ENCODE data around the gene SHOX. TPM values are rescaled to one million over a fixed set of nuclear protein-coding genes. Genes with fewer than 3 reads are reported as not detected.

SHOX gene
- polyA plus RNA-seq, 2 of the 4 experiments (the other 2 are of a cell fraction): not detected

GRCh38 chrX:635428-636090 lies 5.0 kb downstream of the SHOX start:
- WGBS (ENCODE audit: missing lambda C conversion rate): 10% methylated on average over 28 of the region's 29 CpGs
- H3K27ac ChIP-seq: no peak overlapping the region
- ATAC-seq: no peak

GRCh38 chrX:636981-637659 lies 6.5 kb downstream of the SHOX start:
- POLR2A ChIA-PET: no interaction called here
- no peak overlapping the region for H3K4me3 ChIP-seq
- DNase-seq (ENCODE audit: low read depth in 1 of 2, low spot score in 1 of 2) (no peak), ATAC-seq (no peak), FAIRE-seq (no peak)
- H3K9me3 ChIP-seq: no peaks in the 10 kb centered on the region
- no peak overlapping the region for H3K27ac ChIP-seq
- H3K4me1 ChIP-seq: 0 out of 3 replicates have a peak, but pooled peaks cover 3% of the 10 kb centered on the region
- H3K4me2 ChIP-seq: no peak overlapping the region
- 41% methylated on average over 27 of the region's 27 CpGs for WGBS (ENCODE audit: missing lambda C conversion rate)
- CTCF ChIA-PET: no interaction called here
- no peak for TF ChIP-seq POLR2AphosphoS2 (conservative IDR thresholded peaks at IDR 0.05; ENCODE audit: low read length)
- no peak for TF ChIP-seq E2F6 (IDR thresholded peaks at IDR 0.05; ENCODE audit: borderline replicate concordance, low read depth)
- TF ChIP-seq TFCP2L1 (CRISPR knock-in tag; IDR thresholded peaks at IDR 0.05): no peak
- no peak for TF ChIP-seq CHD4 (IDR thresholded peaks at IDR 0.05; ENCODE audit: borderline replicate concordance)
- TF ChIP-seq GATA3 (IDR thresholded peaks at IDR 0.05; ENCODE audit: borderline replicate concordance): no peak
- TF ChIP-seq RNF2 (IDR thresholded peaks at IDR 0.05; ENCODE audit: borderline replicate concordance, low read depth): no peak
- TF ChIP-seq KDM1A (IDR thresholded peaks at IDR 0.05; ENCODE audit: low read depth): no peak
- TF ChIP-seq CTCF (IDR thresholded peaks at IDR 0.05): no peak
- TF ChIP-seq SREBF2 (IDR thresholded peaks at IDR 0.05): no peak
- no peak for TF ChIP-seq FOSB (CRISPR knock-in tag; IDR thresholded peaks at IDR 0.05)
- no peak for TF ChIP-seq RAD21 (conservative IDR thresholded peaks at IDR 0.05 in 1 of 2, IDR thresholded peaks at IDR 0.05 in 1 of 2)
- TF ChIP-seq MAZ (IDR thresholded peaks at IDR 0.05; ENCODE audit: borderline replicate concordance, low read depth, low read length): no peak
- TF ChIP-seq ATOH8 (CRISPR knock-in tag; IDR thresholded peaks at IDR 0.05; ENCODE audit: low read depth): no peak
- no peak for TF ChIP-seq ESRRA (IDR thresholded peaks at IDR 0.05; ENCODE audit: borderline replicate concordance, low read length)
- no peak for TF ChIP-seq ZC3H11A (IDR thresholded peaks at IDR 0.05)

More at GRCh38 chrX:635428-636090, 5.0 kb downstream of the SHOX start:
- Histone ChIP-seq H3K4me1 (0 out of 3 replicates have a peak, but pooled peaks cover 3% of the 10 kb centered on the region), H3K4me3 (peak overlapping the region; percentile 33; the same call in 2 of the 3 replicates), H3K4me2 (peak overlapping the region; percentile 72), H3K9me3 (no peaks in the 10 kb centered on the region)
- DNase-seq (ENCODE audit: low read depth in 1 of 2, low spot score in 1 of 2) (no peak), FAIRE-seq (no peak)
- TF ChIP-seq CBX8 (IDR thresholded peaks at IDR 0.05) (no peak), HEYL (CRISPR knock-in tag; IDR thresholded peaks at IDR 0.05) (no peak), SMC3 (IDR thresholded peaks at IDR 0.05) (no peak), BCL3 (IDR thresholded peaks at IDR 0.05) (no peak), GATA3 (IDR thresholded peaks at IDR 0.05; ENCODE audit: borderline replicate concordance) (no peak), NPAS2 (CRISPR knock-in tag; IDR thresholded peaks at IDR 0.05; ENCODE audit: borderline replicate concordance) (no peak), HOXB5 (CRISPR knock-in tag; IDR thresholded peaks at IDR 0.05) (no peak), NFE2L2 (conservative IDR thresholded peaks at IDR 0.05; ENCODE audit: low read length) (no peak), KDM1A (IDR thresholded peaks at IDR 0.05; ENCODE audit: low read depth) (no peak), TFCP2L1 (CRISPR knock-in tag; IDR thresholded peaks at IDR 0.05) (no peak)
- ChIA-PET CTCF (no interaction called here), POLR2A (no interaction called here)
